Loucy (cell line): ENCODE measurements around the gene ATP10A.

Experiments
- CTCF ChIP-seq: fragments of 200-600 bp; sonication (generic); conservative IDR thresholded peaks from 2 replicates; pipeline ENCODE4 v1.5.1; 2014; ENCODE audit warnings: mild to moderate bottlenecking, antibody characterized with exemption, low read length
- EZH2phosphoT487 ChIP-seq: fragments of 200-600 bp; IDR thresholded peaks from 2 replicates; pipeline ENCODE4 v1.6.1; 2018; ENCODE audit warnings: antibody characterized with exemption, mild to moderate bottlenecking, moderate library complexity, borderline replicate concordance

GRCh38 chr15:25801586-25802284, 61.4 kb downstream of the ATP10A start:
- no peak for TF ChIP-seq EZH2phosphoT487
- no peak for TF ChIP-seq CTCF
